Ovary (tissue), 3 donors: ENCODE results near the gene CTBP1.

Experiments used
- EP300 ChIP-seq: sonication (generic); formaldehyde crosslinking; IDR thresholded peaks from one replicate; pipeline ENCODE4 v1.6.1; 2017; ENCODE audit warnings: antibody characterized with exemption
- POLR2A ChIP-seq: fragments of 450-650 bp; IDR thresholded peaks from one replicate; pipeline ENCODE4 v1.6.1; 2017; ENCODE audit warnings: antibody characterized with exemption, mild to moderate bottlenecking, moderate library complexity
- TF ChIP-seq, protein P1 (sequence below), 3 donors: fragments of 450-650 bp in 2 of 3; fragments of 200-600 bp in 1 of 3; IDR thresholded peaks; one replicate each; pipeline versions ENCODE4 v1.5.1 to v1.8.0; 2016 to 2022; ENCODE audit warnings: antibody characterized with exemption in 3 of 3, mild to moderate bottlenecking in 1 of 3
- donor health status: DM: no; HTN: no; CAD: no.

- TF ChIP-seq EP300 (no peak), POLR2A (no peak)
- TF ChIP-seq, protein P1, sequence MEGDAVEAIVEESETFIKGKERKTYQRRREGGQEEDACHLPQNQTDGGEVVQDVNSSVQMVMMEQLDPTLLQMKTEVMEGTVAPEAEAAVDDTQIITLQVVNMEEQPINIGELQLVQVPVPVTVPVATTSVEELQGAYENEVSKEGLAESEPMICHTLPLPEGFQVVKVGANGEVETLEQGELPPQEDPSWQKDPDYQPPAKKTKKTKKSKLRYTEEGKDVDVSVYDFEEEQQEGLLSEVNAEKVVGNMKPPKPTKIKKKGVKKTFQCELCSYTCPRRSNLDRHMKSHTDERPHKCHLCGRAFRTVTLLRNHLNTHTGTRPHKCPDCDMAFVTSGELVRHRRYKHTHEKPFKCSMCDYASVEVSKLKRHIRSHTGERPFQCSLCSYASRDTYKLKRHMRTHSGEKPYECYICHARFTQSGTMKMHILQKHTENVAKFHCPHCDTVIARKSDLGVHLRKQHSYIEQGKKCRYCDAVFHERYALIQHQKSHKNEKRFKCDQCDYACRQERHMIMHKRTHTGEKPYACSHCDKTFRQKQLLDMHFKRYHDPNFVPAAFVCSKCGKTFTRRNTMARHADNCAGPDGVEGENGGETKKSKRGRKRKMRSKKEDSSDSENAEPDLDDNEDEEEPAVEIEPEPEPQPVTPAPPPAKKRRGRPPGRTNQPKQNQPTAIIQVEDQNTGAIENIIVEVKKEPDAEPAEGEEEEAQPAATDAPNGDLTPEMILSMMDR (IDR thresholded peaks at IDR 0.05), result no peak
Measured at GRCh38 chr4:1196421-1197183, 52.3 kb downstream of the CTBP1 start.
